C4-2B (cell line): Measurements from ENCODE around the gene ABHD17C.

Source experiments
- CTCF ChIP-seq: fragments of 450-650 bp; conservative IDR thresholded peaks from 2 replicates; pipeline ENCODE4 v1.5.1; 2017; ENCODE audit warnings: mild to moderate bottlenecking
- ZFX ChIP-seq: fragments of 450-650 bp; IDR thresholded peaks from 2 replicates; pipeline ENCODE4 v1.6.1; 2017

- TF ChIP-seq CTCF (no peak), ZFX (no peak)
Observed at GRCh38 chr15:80790236-80790635, 95.1 kb downstream of the ABHD17C start.
